Naive B cell (primary cell): ENCODE results near the gene PLSCR2. TPM values are rescaled to one million over a fixed set of nuclear protein-coding genes. Genes with fewer than 3 reads are reported as not detected.

Source experiments
- ATAC-seq, 2 donors: fragments of 150-1000 bp; cut with Tn5 transposase; 2 replicates each; pipeline ENCODE4 v1.10.0; 2021; ENCODE audit warnings: low read depth in 2 of 2, mild to moderate bottlenecking in 2 of 2, moderate library complexity in 2 of 2
- DNase-seq: peaks from one replicate; pipeline ENCODE4 v3.0.0; 2022
- H3K27ac Mint-ChIP-seq, 6 donors: one replicate each; pipeline ENCODE4 v1.8.0; 2020 to 2022; ENCODE audit warnings: mild to moderate bottlenecking in 6 of 6, mixed read lengths in 6 of 6, moderate library complexity in 5 of 6, inconsistent platforms in 2 of 6
- H3K27me3 Mint-ChIP-seq, 3 donors: one replicate each; pipeline ENCODE4 v1.8.0; 2021 to 2022; ENCODE audit warnings: mixed read lengths in 3 of 3, mild to moderate bottlenecking in 1 of 3
- H3K36me3 Mint-ChIP-seq, 2 donors: one replicate each; pipeline ENCODE4 v1.8.0; 2020 to 2022; ENCODE audit warnings: mixed read lengths in 2 of 2, inconsistent platforms in 1 of 2, mild to moderate bottlenecking in 1 of 2
- H3K4me1 Mint-ChIP-seq, 3 donors: one replicate each; pipeline ENCODE4 v1.8.0; 2020 to 2022; ENCODE audit warnings: mixed read lengths in 3 of 3, inconsistent platforms in 1 of 3, mild to moderate bottlenecking in 1 of 3, moderate library complexity in 1 of 3
- H3K4me3 Mint-ChIP-seq, 8 donors: one replicate each; pipeline ENCODE4 v1.8.0; 2020 to 2022; ENCODE audit warnings: mild to moderate bottlenecking in 8 of 8, mixed read lengths in 8 of 8, moderate library complexity in 8 of 8, inconsistent platforms in 2 of 8
- H3K9me3 Mint-ChIP-seq, 7 donors: one replicate each; pipeline ENCODE4 v1.8.0; 2020 to 2022; ENCODE audit warnings: mixed read lengths in 7 of 7, mild to moderate bottlenecking in 5 of 7, inconsistent platforms in 2 of 7, moderate library complexity in 1 of 7
- polyA plus RNA-seq, 6 donors: library from polyadenylated mRNA; unstranded; fragments of 300-500 nt; fragmentation: Illumina TruSeq; gene quantifications; one replicate each; pipeline ENCODE4 v1.2.3, GENCODE V29; 2021; ENCODE audit warnings: low read depth in 6 of 6

Gene PLSCR2
- polyA plus RNA-seq, 6 donors from 2014 or later = not detected

DNA sequence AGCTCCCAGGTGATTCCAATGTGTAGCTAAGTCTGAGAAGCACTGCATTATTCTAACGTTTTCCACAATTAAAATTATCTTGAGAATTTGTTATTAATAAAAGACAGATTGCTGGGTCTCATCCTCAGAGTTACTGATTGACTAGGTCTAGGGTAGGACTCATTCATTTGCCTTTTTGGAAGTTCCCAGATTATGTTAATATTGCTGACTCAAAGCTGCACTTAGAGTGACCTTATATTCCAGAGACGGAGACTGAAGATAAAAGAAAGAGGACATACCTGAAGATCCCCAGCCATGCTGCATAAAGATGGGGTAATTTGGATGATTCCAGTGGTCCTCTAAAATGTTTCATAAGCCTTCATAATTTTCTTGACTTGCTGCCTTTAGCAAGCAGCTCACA lies 81.8 kb downstream of the PLSCR2 start:
- no peak overlapping the region for H3K4me3 Mint-ChIP-seq

GRCh38 chr3:146386936-146387335 lies 82.4 kb downstream of the PLSCR2 start:
- Mint-ChIP-seq H3K27ac (peak overlapping the region in 1 of 6 donors; percentile 9), H3K4me1 (no peaks in the 10 kb centered on the region), H3K36me3 (no peaks in the 10 kb centered on the region), H3K4me3 (no peak overlapping the region), H3K27me3 (peaks cover 0 to 4% (median 0%) of the 10 kb centered on the region in 3 donors), H3K9me3 (no peaks in the 10 kb centered on the region)
- DNase-seq = no peak
- no peak for ATAC-seq

More for the DNA sequence above, 81.8 kb downstream of the PLSCR2 start:
- DNase-seq (no peak), ATAC-seq (no peak)
- H3K4me1 Mint-ChIP-seq = no peaks in the 10 kb centered on the region
- H3K27ac Mint-ChIP-seq = no peak overlapping the region
- H3K36me3 Mint-ChIP-seq = no peaks in the 10 kb centered on the region
- H3K27me3 Mint-ChIP-seq = peaks cover 0 to 4% (median 0%) of the 10 kb centered on the region in 3 donors
- H3K9me3 Mint-ChIP-seq = no peaks in the 10 kb centered on the region

DNA sequence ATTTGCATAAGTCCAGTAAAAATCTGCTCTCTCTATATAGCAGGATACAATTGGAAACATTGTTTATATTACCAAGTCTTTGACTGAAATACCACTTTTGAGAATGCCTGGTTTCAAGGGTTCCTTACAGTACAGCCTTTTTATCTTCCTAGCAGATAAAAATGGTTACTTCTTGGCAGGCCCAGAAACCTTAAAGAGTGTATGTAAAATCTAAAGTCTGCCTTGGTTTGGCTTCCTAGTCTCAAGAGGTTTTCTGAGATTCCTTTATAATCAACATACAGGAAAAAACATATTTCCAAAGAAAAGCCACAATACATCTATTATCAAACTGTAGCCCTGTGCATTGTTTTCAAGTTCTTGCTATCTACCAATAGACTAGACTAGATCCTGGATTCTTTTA lies 84.6 kb downstream of the PLSCR2 start:
- ATAC-seq = no peak

More for the DNA sequence above, 84.6 kb downstream of the PLSCR2 start:
- H3K4me1 Mint-ChIP-seq = no peaks in the 10 kb centered on the region
- no peaks in the 10 kb centered on the region for H3K9me3 Mint-ChIP-seq
- H3K36me3 Mint-ChIP-seq = no peaks in the 10 kb centered on the region
- no peak overlapping the region for H3K4me3 Mint-ChIP-seq
- DNase-seq = no peak
- no peak overlapping the region for H3K27ac Mint-ChIP-seq
- H3K27me3 Mint-ChIP-seq = no peaks in the 10 kb centered on the region

Other genes with a start within 250 kb of the PLSCR2 start
- gene PLSCR4, start 218.5 kb downstream of the PLSCR2 start, polyA plus RNA-seq = not detected
- gene PLSCR1, start 75.0 kb upstream of the PLSCR2 start, polyA plus RNA-seq = 10 to 100 TPM; 26.9 to 48.3 (median 34.4) TPM
- gene PLSCR5, start 135.8 kb upstream of the PLSCR2 start, polyA plus RNA-seq = not detected